Right lobe of liver (tissue), 6 donors: Measurements from ENCODE around the gene FMNL1. TPM values are rescaled to one million over a fixed set of nuclear protein-coding genes. Genes with fewer than 3 reads are reported as not detected.

Experiments
- ATAC-seq, 4 donors: fragments of 200-7000 bp; cut with Tn5 transposase; one replicate each; pipeline ENCODE4 v1.9.1; 2020; ENCODE audit warnings: mild to moderate bottlenecking in 4 of 4, moderate library complexity in 4 of 4
- DNase-seq, 3 donors: peaks; one replicate each; pipeline ENCODE4 v3.0.0-alpha.2; 2020
- H3K27ac ChIP-seq, 3 donors: fragments of 200-600 bp; one replicate each; pipeline ENCODE4 v1.8.0; 2022
- H3K27me3 ChIP-seq, 2 donors: fragments of 200-600 bp; one replicate each; pipeline ENCODE4 v1.8.0; 2022
- H3K36me3 ChIP-seq, 4 donors: fragments of 200-600 bp; sonication (generic) in 1 of 4; one replicate each; pipeline versions ENCODE4 v1.5.1 to v1.8.0; 2017 to 2022; ENCODE audit warnings: control low read depth in 1 of 4
- H3K4me1 ChIP-seq, 4 donors: fragments of 200-600 bp; sonication (generic) in 1 of 4; one replicate each; pipeline versions ENCODE4 v1.5.1 to v1.8.0; 2017 to 2022; ENCODE audit warnings: control low read depth in 1 of 4
- H3K4me3 ChIP-seq, 3 donors: fragments of 200-600 bp; one replicate each; pipeline ENCODE4 v1.8.0; 2022
- H3K9me3 ChIP-seq, 4 donors: fragments of 200-600 bp; sonication (generic) in 1 of 4; one replicate each; pipeline versions ENCODE4 v1.5.1 to v1.8.0; 2017 to 2022; ENCODE audit warnings: control low read depth in 1 of 4
- CTCF ChIP-seq, 4 donors: fragments of 200-600 bp in 3 of 4; fragments of 450-650 bp in 1 of 4; IDR thresholded peaks; one replicate each; pipeline versions ENCODE4 v1.5.1 to v1.8.0; 2016 to 2022; ENCODE audit warnings: antibody characterized with exemption in 4 of 4, mild to moderate bottlenecking in 2 of 4
- POLR2A ChIP-seq: fragments of 450-650 bp; IDR thresholded peaks from one replicate; pipeline ENCODE4 v1.6.1; 2017; ENCODE audit warnings: antibody characterized with exemption, mild to moderate bottlenecking
- WGBS: methylation state at CpG from one replicate; pipeline ENCODE4 v1.1.6; 2018; ENCODE audit warnings: low coverage, low lambda C conversion rate; ENCODE audit not compliant: insufficient coverage; ENCODE audit errors: missing lambda C conversion rate; 5-methylcytosine and 5-hydroxymethylcytosine counted together
- intact Hi-C, 2 donors: fragments of 100-400 bp; cut with DNase I; formaldehyde crosslinking; loops; one replicate each; pipeline versions ENCODE4 v1.11.2 to v1.14.1; 2022
- total RNA-seq, 6 experiments: library from RNA; depleted of rRNA in 2 of 6; stranded (reverse); fragments of >200 nt in 2 of 6; fragmentation: NEBNext Ultra II Directional in 3 of 6; extraction: Animal tissue kit (Norgen Biotek cat#: 25700) in 3 of 6; gene quantifications; one replicate each; pipeline versions ENCODE4 v1.1.0 to v1.2.4, GENCODE V29; 2016 to 2023
- donor health status: DM: no; HTN: yes; CAD: no.
- donor health status: DM: no; HTN: no; CAD: no.
- donor health status: DM: no; HTN: no; CAD: no.
- donor health status: DM: no; HTN: yes; CAD: no.
- donor health status: DM: no; HTN: yes; CAD: no.

The FMNL1 gene
- total RNA-seq, 6 experiments from 2014 or later = 3.7 to 10.0 (median 5.1) TPM

GRCh38 chr17:45243750-45244149 lies 22.1 kb downstream of the FMNL1 start:
- DNase-seq = no peak
- intact Hi-C loops = no loop called here
- no peak for ATAC-seq
- H3K27me3 ChIP-seq = peaks cover 0 to 14% of the 10 kb centered on the region in 2 donors
- no peaks in the 10 kb centered on the region for H3K9me3 ChIP-seq
- WGBS = no CpG with 5 or more reads among the region's 18 CpGs
- no peak overlapping the region for H3K4me3 ChIP-seq
- no peaks in the 10 kb centered on the region for H3K36me3 ChIP-seq
- H3K4me1 ChIP-seq = peaks cover 0 to 9% (median 0%) of the 10 kb centered on the region in 4 donors
- H3K27ac ChIP-seq = no peak overlapping the region
- no peak for TF ChIP-seq CTCF (IDR thresholded peaks at IDR 0.05)
- no peak for TF ChIP-seq POLR2A

- H3K4me1 ChIP-seq = peaks cover 0 to 9% (median 0%) of the 10 kb centered on the region in 4 donors
- no peaks in the 10 kb centered on the region for H3K36me3 ChIP-seq
- ATAC-seq (no peak), DNase-seq (no peak)
- 89% methylated on average over 6 of the region's 21 CpGs for WGBS
- H3K9me3 ChIP-seq = no peaks in the 10 kb centered on the region
- H3K27ac ChIP-seq = no peak overlapping the region
- TF ChIP-seq POLR2A = no peak
- TF ChIP-seq CTCF (IDR thresholded peaks at IDR 0.05) = no peak
- no peak overlapping the region for H3K4me3 ChIP-seq
- intact Hi-C loops = no loop called here
- peaks cover 0 to 14% of the 10 kb centered on the region in 2 donors for H3K27me3 ChIP-seq
Observed at GRCh38 chr17:45244725-45245656, 23.3 kb downstream of the FMNL1 start.

- H3K36me3 ChIP-seq = no peaks in the 10 kb centered on the region
- H3K4me3 ChIP-seq = no peak overlapping the region
- no peaks in the 10 kb centered on the region for H3K9me3 ChIP-seq
- intact Hi-C loops = no loop called here
- no peak for DNase-seq
- no peak overlapping the region for H3K27ac ChIP-seq
- ATAC-seq = no peak
- TF ChIP-seq CTCF (IDR thresholded peaks at IDR 0.05) (no peak), POLR2A (no peak)
- peaks cover 0 to 2% of the 10 kb centered on the region in 2 donors for H3K27me3 ChIP-seq
- 53% methylated on average over 2 of the region's 8 CpGs for WGBS
- peaks cover 0 to 9% (median 0%) of the 10 kb centered on the region in 4 donors for H3K4me1 ChIP-seq
Observed at GRCh38 chr17:45246338-45246737, 24.7 kb downstream of the FMNL1 start.

GRCh38 chr17:45246861-45247428 lies 25.3 kb downstream of the FMNL1 start:
- WGBS = 27% methylated on average over 21 of the region's 33 CpGs
- ATAC-seq = peak in 2 of 4 donors; percentile 9 to 12
- peak overlapping the region; percentile 59 to 70 (median 63) for H3K4me3 ChIP-seq
- H3K9me3 ChIP-seq = no peaks in the 10 kb centered on the region
- intact Hi-C loops = no loop called here
- TF ChIP-seq CTCF (IDR thresholded peaks at IDR 0.05) (peak in 3 of 4 donors; percentile 29 to 36 (median 32)), POLR2A (no peak)
- no peak for DNase-seq
- no peaks in the 10 kb centered on the region for H3K27me3 ChIP-seq
- peaks cover 0 to 9% (median 0%) of the 10 kb centered on the region in 4 donors for H3K4me1 ChIP-seq
- no peaks in the 10 kb centered on the region for H3K36me3 ChIP-seq
- peak overlapping the region in 1 of 3 donors; percentile 62 for H3K27ac ChIP-seq
